CD4-positive, alpha-beta T cell treated with Interleukin-6 at 100 ng/mL for 8 hours (primary cell): ENCODE measurements around the gene FAM83E.
A peak's percentile ranks its signal among the peaks of the same experiment; 100 is the strongest.
"Not testable (repeated sequence)": the region's sequence is repeated elsewhere in the genome, so short reads cannot be mapped to it uniquely, and the experiment has no call there.

Experiments used
- DNase-seq: peaks from one replicate; pipeline ENCODE4 v3.0.0-alpha.2; 2020; ENCODE audit warnings: mixed read lengths, low spot score

The FAM83E gene

GRCh38 chr19:48614436-48615230 lies at the start of gene FAM83E:
Gene FAM83E (minus strand): TSS chr19:48615076. CDS start chr19:48613372, 1,704 bp downstream.
- no peak for DNase-seq

GRCh38 chr19:48664476-48664875 lies 49.6 kb upstream of the FAM83E start:
- DNase-seq: no peak

DNA sequence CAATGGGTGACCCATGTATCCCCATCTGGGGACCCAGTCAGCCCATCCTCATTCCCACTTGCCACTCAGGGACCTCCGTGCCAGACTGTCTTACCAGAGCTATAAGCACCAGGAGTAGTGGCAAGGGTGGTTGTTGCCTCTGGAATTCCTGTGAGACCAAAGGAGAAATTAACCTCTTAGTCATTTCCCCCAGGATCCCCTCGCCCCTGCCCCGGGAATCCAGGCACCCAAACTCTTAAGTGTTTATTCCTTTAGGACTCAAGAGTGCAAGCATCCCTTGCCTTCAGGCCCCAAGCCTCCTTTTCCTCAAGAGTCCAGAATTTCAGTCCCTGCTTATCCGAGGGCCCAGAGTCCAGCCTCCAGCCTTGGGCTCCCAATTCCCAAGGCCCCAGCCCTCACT lies 48.8 kb upstream of the FAM83E start:
- DNase-seq: no peak

DNA sequence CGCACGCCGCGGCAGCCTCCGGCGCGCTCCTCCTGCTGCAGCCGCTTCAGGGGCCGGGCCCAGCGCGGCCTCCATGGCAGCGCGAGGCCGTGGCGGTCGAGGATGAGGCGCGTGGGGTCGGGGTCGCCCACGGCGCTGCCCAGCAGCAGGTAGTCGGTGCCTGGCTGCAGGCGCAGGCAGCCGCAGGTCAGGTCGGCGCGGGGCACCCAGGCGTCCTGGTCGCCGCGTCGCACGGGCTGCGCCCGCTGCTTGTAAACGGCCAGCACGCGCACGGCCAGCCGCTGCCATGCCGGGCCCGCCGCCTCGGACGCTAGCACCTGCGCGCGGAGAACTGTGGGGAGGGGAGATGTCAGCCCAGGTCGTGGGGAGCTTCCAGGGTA lies 46.8 kb upstream of the FAM83E start:
- DNase-seq: no peak

GRCh38 chr19:48660852-48661710 lies 46.2 kb upstream of the FAM83E start:
- DNase-seq: peak; percentile 82

DNA sequence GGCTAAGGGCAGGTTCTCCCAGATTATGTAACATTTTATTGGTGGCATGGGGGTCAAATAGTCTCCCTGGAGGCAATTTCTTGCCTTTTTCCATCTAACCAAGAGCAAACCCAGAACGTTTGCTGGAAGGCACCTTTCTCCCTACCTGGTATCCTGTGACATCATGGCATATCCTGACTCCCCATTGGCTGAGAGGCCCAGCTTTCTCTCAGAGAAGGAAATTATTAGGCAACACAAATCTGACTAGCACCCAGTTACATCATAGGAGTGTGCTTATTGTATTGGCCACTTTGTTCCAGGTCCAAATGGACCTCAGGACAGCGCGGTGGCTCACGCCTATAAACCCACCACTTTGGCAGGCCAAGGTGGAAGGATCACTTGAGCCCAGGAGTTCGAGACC lies 44.9 kb upstream of the FAM83E start:
- DNase-seq: no peak

GRCh38 chr19:48658483-48658882 lies 43.6 kb upstream of the FAM83E start:
- no peak for DNase-seq

DNA sequence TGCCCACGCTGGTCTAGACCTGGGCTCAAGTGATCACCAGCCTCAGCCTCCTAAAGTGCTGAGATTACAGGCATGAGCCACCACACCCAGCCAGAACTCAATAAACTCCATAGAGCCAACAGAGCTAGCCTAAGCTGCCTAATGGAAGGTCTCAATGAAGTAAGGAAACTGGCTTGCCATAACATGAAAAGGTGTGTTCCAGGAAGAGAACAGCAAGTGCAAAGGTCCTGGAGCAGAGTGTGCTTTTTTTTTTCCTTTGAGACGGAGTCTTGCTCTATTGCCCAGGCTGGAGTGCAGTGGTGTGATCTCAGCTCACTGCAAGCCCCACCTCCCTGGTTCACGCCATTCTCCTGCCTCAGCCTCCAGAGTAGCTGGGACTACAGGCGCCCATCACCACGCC lies 43.0 kb upstream of the FAM83E start:
- not testable (repeated sequence) for DNase-seq

GRCh38 chr19:48656840-48657474 lies 42.1 kb upstream of the FAM83E start:
- DNase-seq: no peak

DNA sequence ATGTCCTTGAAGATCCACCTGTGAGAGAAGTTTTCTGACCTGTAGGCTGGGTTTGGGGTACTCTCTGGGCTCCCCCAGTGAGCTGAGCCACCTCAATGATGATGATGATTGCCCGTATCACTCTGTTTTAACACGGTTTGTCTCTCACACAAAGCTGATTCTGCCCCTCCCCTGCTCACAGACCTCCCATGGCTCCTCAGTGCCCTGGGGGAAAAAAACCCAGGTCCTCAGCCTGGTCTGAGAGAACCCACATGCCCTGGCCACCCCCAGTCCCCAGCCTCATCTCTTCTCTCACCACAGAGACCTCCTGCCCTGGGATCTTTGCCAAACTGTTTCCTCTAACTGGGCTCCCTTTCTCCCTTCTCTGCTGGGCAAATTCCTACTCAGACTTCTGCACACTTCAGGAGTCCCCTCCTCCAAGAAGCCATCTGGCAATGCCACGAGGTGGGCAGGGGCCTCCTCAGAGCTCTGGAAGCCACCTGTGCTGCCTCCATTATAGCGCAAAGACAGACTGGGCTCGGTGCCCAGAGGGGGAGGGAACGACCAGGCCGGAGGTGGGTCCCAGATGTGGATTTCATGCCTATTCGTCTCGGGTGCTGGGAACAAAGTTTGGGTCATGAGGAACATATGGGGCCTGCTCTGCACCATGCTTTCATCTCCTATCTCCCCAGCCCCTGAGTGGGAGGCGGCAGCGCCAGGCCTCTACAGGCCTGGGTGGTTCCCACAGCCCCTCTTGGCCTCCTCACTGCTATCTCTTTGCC lies 39.6 kb upstream of the FAM83E start:
- no peak for DNase-seq

DNA sequence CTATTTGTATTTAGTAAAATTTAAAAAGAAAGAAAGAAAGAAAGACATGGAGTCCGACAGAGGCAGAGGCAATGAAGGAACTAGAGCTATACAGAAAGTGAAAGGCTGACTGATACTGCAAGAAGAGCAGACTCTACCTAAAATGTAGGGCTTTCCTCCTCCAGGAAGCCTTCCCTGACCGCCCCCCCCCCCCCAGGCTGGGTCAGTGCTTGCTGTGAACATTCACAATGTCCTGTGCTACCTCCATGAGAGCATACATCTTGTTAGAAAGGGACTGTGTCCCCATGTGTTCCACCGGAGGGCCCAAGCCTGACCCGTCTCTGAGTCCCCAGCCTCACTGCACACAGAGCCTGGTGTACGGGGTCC lies 36.8 kb upstream of the FAM83E start:
- no peak for DNase-seq

GRCh38 chr19:48650974-48651682 lies 36.3 kb upstream of the FAM83E start:
- DNase-seq: no peak

DNA sequence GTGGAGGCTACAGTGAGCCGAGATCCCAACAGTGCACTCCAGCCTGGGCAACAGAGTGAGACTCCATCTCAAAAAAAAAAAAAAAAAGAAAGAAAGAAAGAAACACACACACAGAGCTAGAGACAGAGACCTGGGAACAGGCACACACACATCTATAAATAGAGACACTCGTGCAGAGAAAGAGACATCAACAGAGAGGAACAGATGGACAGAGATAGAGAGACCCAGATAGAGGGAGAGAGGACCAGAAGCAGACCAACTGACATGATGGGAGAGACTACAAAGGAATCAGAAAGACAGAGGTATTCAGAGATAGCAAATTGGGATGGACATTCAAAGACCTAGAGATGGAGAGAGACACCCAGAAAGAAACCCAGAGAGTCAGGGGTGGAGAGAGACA lies 33.3 kb upstream of the FAM83E start:
- DNase-seq: no peak

DNA sequence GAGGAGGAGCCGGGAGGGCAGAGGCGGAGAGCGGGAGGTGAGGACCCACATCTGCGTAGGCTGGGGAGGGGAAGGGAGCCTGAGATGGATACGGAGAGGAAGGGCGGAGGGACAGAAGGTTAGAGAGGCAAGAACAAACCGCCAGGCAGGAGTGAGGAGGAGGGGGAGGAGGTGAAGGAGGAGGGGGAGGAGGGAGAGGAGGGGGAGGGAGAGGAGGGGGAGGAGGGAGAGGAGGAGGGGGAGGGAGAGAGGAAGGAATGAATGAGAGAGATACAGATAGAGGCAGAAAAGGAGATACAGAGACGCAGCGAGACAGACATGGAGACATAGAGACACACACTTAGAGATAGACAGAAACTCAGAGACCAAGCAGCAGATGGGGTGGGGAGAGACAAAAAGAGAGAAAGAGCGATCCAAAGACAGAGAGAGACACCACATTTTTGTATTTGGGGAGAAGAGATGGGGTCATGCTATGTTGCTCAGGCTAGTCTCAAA lies 31.9 kb upstream of the FAM83E start:
- DNase-seq: no peak

DNA sequence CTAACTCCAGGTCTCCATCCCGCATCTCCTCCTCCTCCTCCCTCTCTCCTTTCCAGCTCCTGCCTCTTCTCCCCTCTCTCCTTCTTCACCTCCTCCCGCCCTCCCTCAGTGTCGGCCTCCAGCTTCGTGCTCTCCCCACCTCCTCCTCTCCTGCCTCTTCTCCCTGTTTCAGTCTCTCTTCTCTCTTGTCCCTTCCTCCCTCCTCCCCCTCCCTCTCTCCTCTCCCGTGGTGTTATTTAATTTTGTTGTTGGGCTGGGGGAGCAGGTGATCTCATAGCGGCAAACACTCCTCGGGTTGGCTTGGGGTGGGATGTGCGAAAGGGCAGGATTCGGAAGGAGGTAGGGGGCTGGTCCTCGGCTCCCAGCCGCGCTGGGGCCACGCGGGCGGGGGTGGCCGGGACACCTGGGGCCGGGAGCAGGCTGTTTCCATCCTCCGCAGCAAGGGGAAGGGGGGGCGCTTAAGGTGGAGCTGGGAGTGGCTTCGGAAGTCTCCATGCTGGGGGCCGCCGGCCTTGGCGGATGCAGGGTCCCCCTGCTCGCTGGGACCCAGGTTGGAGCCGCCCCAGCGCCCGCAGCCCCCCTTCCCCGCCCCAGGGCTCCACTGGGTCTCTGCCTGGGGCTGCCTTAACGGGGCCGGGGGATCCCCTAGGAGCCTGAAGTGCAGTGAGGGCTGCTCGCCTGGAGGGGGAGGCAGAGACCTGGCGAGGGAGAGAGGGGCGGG lies 31.3 kb upstream of the FAM83E start, which contains the start of gene CA11:
Gene CA11, minus strand, starts transcription at position 187 of the 721 bp plus-strand sequence. CDS start 555 bp downstream, outside the sequence.
- peak; percentile 93 for DNase-seq

DNA sequence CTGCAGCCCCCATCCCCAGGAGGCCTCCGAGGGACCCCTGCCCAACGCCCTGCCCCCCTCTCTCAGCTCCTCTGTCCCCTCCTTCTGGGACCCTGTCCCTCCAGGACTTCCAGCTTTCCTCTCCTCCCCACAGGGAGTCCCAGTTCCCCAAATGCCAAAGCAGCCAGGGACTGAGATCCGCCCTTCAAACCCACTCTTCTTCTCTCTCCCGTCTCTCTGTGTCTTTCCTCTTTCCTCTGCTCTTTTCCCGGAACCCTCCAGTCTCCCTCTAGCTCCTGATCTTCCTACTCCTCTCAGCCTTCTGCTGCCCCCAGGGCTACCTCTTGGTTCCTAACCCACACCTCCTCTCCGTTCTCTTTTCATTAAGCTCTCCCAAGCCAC lies 30.7 kb upstream of the FAM83E start:
- DNase-seq: no peak

DNA sequence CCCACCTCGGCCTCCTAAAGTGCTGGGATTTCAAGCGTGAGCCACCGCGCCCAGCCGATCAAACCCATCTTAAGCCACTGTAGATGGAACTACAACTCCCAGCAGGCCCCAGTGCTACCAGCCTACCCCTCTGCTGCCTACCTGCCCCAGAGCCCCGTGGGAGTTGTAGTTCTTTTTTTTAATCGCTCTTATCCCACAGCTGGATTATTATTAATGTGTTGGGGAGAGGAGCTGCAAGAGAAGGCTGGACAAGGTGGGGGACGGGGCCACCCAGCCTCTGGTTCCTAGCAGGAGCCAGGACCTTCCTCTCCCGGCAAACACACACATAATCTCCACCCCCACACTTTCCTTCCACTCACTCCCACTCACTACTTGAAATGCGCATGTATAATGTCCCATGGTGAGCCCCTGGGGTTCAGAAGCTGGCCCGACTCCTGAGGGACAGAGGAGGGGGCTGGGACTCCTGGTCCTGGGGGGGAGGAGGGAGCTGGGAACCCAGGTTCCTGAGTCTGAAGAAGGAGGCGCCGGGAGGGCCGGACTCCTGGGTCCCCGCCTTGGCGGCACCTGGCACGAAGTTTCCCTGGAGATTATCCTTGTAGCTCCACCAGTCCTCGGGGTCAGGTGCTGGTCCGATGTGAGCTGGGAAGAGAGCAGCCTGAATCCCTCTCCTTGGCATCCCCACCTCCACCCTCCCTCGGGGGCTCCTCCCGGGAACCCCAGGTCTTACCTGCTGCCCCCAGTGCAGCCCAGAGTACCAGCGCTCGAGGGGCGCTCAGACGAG lies 30.2 kb upstream of the FAM83E start:
- peak; percentile 80 for DNase-seq

DNA sequence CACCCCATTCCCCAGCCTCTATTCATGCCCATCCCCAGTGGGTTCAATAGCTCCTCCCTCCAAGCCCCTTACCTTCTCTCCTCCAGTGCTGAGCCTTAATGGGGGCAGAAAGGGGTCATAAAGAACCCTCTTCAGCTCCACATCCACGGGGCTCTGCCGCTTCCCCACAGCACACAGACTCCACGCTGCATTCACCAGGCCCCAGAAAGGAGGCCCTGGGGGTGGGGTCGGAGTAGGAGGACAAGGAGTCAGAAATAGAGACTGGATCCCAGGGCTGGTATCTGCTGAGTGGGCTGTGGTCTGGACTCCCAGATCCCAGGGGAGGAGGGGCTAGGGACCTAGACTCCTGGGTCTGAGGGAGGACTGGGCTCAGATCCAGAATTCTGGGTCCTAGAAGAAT lies 29.5 kb upstream of the FAM83E start:
- no peak for DNase-seq

DNA sequence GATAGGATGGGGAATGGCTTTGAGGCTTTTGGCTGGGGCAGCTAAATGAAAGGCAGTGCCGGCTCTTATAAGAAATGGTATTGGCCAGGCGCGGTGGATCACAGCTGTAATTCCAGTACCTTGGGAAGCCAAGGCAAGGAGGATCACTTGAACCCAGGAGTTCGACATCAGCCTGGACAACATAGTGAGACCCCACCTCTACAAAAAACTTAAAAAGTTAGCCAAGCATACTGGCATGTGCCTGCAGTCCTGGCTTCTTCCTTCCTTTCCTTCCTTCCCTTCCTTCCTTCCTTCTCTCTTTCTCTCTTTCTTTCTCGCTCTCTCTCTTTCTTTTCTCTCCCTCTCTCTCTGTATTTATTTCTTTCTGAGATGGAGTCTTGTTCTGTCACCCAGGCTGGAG lies 28.0 kb upstream of the FAM83E start:
- DNase-seq: no peak

DNA sequence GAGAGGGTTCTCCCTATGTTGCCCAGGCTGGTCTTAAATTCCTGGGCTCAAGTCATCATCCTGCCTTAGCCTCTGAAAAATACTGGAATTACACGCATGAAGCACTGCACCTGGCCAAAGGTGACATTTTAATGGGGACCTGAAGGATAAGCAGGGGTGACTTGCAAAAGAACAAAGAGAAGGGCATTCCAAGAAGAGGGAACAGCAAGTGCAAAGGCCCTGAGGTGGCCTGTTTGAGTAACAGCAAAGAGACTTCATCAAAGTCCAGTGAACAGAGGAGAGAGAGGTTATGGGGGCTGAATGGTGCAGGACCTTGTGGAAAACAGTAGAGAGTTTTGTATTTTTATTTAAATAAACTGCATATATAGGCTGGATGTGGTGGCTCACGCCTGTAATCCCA lies 27.0 kb upstream of the FAM83E start:
- no peak for DNase-seq
